Omental fat pad (tissue), 4 donors: ENCODE measurements around the gene BEGAIN. TPM values are rescaled to one million over a fixed set of nuclear protein-coding genes. Genes with fewer than 3 reads are reported as not detected.
A peak's percentile ranks its signal among the peaks of the same experiment; 100 is the strongest.

Source experiments
- ATAC-seq: fragments of 150-250 bp; one replicate; pipeline ENCODE4 v1.9.1; 2016; ENCODE audit warnings: mild to moderate bottlenecking, moderate library complexity; ENCODE audit not compliant: low FRiP score
- DNase-seq: peaks from one replicate; pipeline ENCODE4 v3.0.0-alpha.2; 2019; ENCODE audit warnings: low spot score
- total RNA-seq, 4 donors: library from RNA; depleted of rRNA; stranded (reverse); fragments of >200 nt; gene quantifications; one replicate each; pipeline ENCODE4 v1.1.0, GENCODE V29; 2016
- TF ChIP-seq, protein P1 (sequence below), 3 donors: fragments of 450-650 bp; IDR thresholded peaks; one replicate each; pipeline ENCODE4 v1.5.1; 2016 to 2017; ENCODE audit warnings: antibody characterized with exemption in 3 of 3, mild to moderate bottlenecking in 3 of 3, moderate library complexity in 2 of 3

BEGAIN gene
- total RNA-seq, 4 donors from 2014 or later = 1.0 to 8.6 (median 1.6) TPM

DNA sequence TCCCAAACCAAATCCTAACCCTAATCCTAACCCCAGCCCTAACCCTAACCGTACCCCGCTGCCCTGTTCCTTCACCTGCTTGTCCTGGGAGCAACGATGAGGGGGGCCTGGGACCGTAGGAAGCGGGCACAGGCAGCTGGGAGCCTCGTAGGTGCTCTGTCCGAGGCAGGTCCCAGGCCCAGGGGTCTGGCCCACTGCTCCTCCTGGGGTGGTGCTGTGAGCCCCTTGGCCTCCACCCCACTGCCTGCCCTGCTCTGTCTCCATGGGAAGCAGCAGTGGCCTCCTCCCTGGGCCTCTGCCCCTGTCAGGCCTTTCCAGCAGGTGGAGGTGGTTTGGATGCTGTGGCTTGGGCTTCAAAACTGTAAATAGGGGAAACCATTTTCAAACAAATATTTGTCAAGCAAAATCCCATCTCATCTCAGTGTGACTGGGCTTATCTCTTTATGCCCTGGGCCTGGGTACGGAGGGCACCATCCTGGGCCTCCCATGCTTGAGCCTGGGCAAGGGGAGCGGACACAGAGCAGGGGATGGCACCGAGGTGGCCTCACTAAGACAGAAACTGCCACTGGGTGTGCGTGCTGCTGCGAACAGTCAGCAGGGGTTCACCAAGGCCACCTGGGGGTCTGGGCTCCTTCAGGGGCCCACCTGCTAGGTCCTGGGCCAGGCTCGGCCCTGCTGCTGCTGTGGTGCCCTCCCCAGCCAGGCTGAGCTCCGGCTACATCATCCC is 3.7 kb upstream of the BEGAIN start:
- DNase-seq = no peak
- TF ChIP-seq, protein P1, sequence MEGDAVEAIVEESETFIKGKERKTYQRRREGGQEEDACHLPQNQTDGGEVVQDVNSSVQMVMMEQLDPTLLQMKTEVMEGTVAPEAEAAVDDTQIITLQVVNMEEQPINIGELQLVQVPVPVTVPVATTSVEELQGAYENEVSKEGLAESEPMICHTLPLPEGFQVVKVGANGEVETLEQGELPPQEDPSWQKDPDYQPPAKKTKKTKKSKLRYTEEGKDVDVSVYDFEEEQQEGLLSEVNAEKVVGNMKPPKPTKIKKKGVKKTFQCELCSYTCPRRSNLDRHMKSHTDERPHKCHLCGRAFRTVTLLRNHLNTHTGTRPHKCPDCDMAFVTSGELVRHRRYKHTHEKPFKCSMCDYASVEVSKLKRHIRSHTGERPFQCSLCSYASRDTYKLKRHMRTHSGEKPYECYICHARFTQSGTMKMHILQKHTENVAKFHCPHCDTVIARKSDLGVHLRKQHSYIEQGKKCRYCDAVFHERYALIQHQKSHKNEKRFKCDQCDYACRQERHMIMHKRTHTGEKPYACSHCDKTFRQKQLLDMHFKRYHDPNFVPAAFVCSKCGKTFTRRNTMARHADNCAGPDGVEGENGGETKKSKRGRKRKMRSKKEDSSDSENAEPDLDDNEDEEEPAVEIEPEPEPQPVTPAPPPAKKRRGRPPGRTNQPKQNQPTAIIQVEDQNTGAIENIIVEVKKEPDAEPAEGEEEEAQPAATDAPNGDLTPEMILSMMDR (IDR thresholded peaks at IDR 0.05) = no peak

DNA sequence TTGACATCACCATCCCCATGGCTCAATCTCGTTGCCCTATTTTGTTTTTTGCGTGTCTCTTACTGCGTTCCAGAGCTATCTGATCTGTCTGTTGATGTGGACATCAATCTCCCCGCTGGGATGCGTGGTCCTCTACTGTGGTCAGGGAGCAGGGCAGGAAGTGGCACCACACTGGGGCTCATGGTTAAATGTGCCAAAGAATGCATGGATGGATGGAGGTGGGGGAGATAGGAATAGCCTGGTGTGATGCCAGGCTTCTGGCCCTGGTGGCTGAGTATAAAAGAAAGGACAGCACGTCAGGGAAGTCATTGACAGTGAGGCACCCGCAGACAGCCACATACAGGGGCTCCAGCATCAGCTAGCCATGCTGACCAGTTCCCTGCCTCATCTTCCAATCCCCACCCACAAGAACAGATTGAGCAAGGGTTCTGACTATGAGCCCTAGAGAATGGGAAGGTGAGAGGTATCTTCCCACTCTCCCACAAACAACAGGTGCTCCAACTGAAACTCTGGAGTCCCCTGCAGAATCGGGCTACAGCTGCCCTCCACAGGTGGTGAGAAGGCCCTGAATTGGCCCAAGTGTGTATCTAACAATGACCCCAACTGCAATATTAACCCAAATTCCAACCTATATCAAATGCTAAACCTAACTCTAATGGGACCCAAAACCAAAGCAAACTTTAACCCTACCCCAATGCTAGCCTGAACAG is 2.7 kb upstream of the BEGAIN start:
- no peak for DNase-seq

More for the DNA sequence above, 3.7 kb upstream of the BEGAIN start:
- no peak for ATAC-seq

DNA sequence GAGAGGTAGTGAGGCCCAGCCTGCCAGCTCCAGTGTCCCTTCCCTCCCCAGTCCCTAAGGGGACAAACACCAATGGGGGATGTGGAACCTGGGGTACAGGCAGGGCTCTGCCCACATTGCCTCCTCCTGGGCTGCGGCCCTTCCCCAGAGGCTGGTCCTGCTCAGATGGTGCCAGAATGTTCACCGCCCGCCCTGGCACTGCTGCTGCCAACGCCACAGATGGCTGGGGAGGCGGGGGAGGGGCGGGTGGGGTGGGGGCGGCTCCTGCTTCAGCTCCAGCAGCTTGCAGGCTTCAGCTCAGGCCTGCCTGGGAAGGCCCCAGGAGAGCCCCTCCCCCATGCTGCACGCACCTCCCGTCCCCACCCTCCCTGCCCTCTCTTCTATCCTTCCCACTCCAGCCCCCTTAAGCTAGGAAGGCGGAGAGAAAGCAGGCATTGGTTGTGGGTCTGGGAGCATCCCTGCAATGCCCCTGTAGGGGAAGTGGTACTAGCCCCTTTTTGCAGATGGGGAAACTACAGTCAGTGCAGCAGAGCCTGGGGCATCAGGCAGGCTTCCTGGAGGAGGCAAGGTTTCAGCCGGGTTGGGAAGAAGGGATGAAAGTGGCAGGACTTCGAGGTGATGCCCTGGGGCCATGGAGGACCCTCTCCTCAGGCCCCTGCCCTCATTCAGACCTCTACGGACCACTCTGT is 2.0 kb upstream of the BEGAIN start:
- TF ChIP-seq, protein P1 (IDR thresholded peaks at IDR 0.05) = no peak
- no peak for ATAC-seq
- no peak for DNase-seq

More for the DNA sequence above, 2.7 kb upstream of the BEGAIN start:
- TF ChIP-seq, protein P1 (IDR thresholded peaks at IDR 0.05) = no peak
- ATAC-seq = no peak

DNA sequence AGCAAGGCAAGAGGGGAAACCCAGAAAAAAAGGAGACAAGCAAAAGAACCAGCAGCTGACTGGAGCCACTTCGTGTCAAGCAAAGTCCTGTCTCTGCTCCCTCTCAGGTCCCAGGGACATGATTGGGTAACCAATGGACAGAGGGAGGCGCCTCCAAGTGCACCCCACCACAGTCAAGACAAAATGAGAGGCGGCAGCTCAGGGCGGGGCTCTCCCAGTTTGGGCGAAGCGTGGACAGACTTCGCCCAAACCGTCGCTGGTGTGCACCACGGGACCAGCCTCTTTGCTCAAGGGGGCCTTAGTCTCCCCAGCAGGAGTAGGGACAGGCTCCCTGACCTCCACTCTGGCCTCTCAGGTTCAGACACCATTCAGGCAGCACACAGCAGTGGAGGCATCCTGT is 1.5 kb upstream of the BEGAIN start:
- DNase-seq (no peak), ATAC-seq (no peak)
- TF ChIP-seq, protein P1 (IDR thresholded peaks at IDR 0.05) = no peak

DNA sequence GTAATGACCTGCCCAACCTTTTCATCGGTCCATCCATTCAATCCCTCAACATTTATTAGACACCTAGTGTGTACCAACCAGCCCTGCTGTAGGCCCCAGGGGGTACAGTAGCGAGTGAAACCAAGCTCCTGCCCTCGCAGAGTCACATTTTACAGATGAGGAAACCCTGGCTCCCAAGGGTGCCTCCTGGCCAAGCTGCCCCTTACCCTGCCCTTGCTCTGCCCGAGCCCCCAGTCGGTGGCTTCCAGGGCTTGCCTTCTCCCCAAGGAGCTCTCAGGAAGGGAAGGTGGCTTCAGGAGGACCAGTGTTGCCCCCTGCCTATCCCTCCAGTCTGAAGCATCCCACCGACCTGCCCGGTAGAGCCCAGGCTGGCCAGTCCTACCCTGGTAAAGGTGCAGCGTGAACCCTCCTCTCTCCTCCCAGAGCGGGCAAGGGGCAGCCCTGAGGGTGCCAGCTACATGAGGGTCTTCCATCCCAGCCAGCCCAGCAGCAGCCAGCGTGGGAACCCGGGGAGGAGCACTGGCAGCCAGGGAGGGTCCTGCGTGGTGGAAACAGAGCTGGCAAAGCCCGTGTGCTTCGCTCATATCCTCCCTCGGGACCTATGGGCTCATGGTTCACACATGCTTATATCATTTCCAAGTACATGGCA is 670 bp upstream of the BEGAIN start:
- TF ChIP-seq, protein P1 (IDR thresholded peaks at IDR 0.05) = no peak
- ATAC-seq = no peak
- DNase-seq = no peak

DNA sequence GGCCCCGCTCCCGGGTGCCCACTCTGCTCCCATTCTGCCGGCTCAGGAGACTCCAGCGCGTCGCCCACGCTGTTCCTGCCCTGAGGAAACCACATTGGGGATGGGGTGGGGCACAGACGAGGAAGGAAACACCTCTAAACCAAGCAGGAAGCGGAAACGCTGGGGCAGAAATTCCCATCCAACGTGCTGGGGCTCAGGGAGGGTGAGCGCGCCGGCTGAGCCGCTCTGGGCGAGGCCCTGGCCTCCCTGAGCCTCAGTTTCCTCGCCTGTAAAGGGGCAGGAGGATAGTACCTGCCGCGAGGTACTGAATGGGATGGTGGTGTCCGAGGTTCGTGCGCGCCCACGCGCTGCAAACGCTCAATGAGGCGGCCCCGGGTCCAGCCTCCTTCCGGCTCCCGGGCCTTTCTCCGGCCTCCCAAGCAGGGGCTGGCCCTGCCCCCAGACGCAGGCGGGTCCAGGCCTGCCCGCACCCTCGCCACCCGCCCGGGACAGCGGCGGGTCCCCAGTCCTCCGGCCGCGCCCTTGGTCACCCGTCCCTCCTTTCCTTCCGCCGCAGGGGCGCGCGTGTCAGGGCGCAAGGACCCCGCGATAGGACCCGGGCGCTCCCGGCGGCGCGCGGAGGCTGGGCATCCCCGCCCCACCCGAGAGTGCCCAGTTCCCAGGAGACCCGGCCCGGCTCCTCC is 673 bp downstream of the BEGAIN start:
- DNase-seq = no peak
- TF ChIP-seq, protein P1 (IDR thresholded peaks at IDR 0.05) = no peak
- ATAC-seq = peak; percentile 46
